SK-N-SH (cell line): ENCODE data around the gene XRCC5.

Experiments used
- EP300 ChIP-seq, 2 experiments: IDR thresholded peaks; 2 replicates each; pipeline versions ENCODE4 v1.4.0 to v1.6.1; 2012; ENCODE audit warnings: borderline replicate concordance in 1 of 2, low read depth in 1 of 2, low read length in 1 of 2
- GABPA ChIP-seq: IDR thresholded peaks from 2 replicates; pipeline ENCODE4 v1.4.0; 2012; ENCODE audit warnings: low read depth, mild to moderate bottlenecking
- GATA2 ChIP-seq: sonication (generic); formaldehyde crosslinking; IDR thresholded peaks from 2 replicates; pipeline ENCODE4 v1.5.0; 2020; ENCODE audit warnings: mild to moderate bottlenecking, missing genetic modification reagents
- SIN3A ChIP-seq: IDR thresholded peaks from 2 replicates; pipeline ENCODE4 v1.6.1; 2012; ENCODE audit warnings: low read depth, mild to moderate bottlenecking, low read length, moderate library complexity, borderline replicate concordance
- TCF12 ChIP-seq: IDR thresholded peaks from 2 replicates; pipeline ENCODE4 v1.4.0; 2012
- TF ChIP-seq, protein P1 (sequence below): IDR thresholded peaks from 2 replicates; pipeline ENCODE4 v1.4.0; 2012; ENCODE audit warnings: low read depth
- TF ChIP-seq, protein P2 (sequence below): fragments of 200-600 bp; sonication (generic); IDR thresholded peaks from 2 replicates; pipeline ENCODE4 v1.6.1; 2017; ENCODE audit warnings: antibody characterized with exemption, mild to moderate bottlenecking, moderate library complexity
- TF ChIP-seq, protein P3 (sequence below): fragments of 150-350 bp; IDR thresholded peaks from 2 replicates; pipeline ENCODE4 v1.6.1; 2017; ENCODE audit warnings: antibody characterized with exemption, low read length, low read depth, borderline replicate concordance

DNA sequence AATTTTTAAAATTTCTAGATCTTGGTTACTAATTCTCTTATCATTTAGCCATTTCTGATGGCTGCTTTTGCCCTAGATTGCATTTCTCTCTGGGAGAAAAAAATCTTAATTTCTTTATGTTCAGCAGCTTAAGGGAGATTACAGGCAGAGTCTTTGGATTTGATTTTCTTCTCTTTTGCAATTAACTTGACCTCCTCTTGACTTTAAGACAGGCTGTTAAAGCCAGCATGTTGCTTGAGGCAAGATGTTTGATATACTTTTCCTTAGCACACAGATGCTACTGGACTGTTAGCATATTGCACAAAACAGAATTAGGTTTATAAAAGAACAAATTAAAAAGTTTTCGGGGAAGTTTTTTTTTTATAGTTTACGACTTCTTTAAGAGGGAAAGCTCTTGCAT lies 50.0 kb downstream of the XRCC5 start:
- no peak for TF ChIP-seq TCF12
- TF ChIP-seq GATA2 (CRISPR knock-in tag): no peak
- TF ChIP-seq, protein P1, sequence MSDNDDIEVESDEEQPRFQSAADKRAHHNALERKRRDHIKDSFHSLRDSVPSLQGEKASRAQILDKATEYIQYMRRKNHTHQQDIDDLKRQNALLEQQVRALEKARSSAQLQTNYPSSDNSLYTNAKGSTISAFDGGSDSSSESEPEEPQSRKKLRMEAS: no peak
- TF ChIP-seq SIN3A: no peak
- no peak for TF ChIP-seq EP300 (IDR thresholded peaks at IDR 0.05; ENCODE audit: borderline replicate concordance in 1 of 2, low read depth in 1 of 2, low read length in 1 of 2)
- TF ChIP-seq GABPA: no peak
- TF ChIP-seq, protein P2, sequence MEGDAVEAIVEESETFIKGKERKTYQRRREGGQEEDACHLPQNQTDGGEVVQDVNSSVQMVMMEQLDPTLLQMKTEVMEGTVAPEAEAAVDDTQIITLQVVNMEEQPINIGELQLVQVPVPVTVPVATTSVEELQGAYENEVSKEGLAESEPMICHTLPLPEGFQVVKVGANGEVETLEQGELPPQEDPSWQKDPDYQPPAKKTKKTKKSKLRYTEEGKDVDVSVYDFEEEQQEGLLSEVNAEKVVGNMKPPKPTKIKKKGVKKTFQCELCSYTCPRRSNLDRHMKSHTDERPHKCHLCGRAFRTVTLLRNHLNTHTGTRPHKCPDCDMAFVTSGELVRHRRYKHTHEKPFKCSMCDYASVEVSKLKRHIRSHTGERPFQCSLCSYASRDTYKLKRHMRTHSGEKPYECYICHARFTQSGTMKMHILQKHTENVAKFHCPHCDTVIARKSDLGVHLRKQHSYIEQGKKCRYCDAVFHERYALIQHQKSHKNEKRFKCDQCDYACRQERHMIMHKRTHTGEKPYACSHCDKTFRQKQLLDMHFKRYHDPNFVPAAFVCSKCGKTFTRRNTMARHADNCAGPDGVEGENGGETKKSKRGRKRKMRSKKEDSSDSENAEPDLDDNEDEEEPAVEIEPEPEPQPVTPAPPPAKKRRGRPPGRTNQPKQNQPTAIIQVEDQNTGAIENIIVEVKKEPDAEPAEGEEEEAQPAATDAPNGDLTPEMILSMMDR: no peak
- TF ChIP-seq, protein P3, sequence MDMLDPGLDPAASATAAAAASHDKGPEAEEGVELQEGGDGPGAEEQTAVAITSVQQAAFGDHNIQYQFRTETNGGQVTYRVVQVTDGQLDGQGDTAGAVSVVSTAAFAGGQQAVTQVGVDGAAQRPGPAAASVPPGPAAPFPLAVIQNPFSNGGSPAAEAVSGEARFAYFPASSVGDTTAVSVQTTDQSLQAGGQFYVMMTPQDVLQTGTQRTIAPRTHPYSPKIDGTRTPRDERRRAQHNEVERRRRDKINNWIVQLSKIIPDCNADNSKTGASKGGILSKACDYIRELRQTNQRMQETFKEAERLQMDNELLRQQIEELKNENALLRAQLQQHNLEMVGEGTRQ: no peak
